H9 (cell line): Measurements from ENCODE around the gene ZMIZ1. TPM values are rescaled to one million over a fixed set of nuclear protein-coding genes. Genes with fewer than 3 reads are reported as not detected.

ENCODE experiments used
- DNase-seq: peaks from one replicate; pipeline ENCODE4 v3.0.0-alpha.2; 2017
- H2AFZ ChIP-seq: one replicate; pipeline ENCODE4 v1.6.1; 2013; ENCODE audit warnings: mild to moderate bottlenecking, low read length, control low read depth, moderate library complexity
- H2AK5ac ChIP-seq: 2 replicates; pipeline ENCODE4 v1.6.1; 2013; ENCODE audit warnings: low read length, control low read depth, mixed read lengths; ENCODE audit not compliant: insufficient read length
- H2BK120ac ChIP-seq: one replicate; pipeline ENCODE4 v1.6.1; 2013; ENCODE audit warnings: low read depth, mild to moderate bottlenecking, low read length, control low read depth, inconsistent platforms; ENCODE audit not compliant: poor library complexity, severe bottlenecking
- H2BK12ac ChIP-seq: 2 replicates; pipeline ENCODE4 v1.6.1; 2013; ENCODE audit warnings: low read length, control low read depth, mixed read lengths, low read depth; ENCODE audit not compliant: insufficient read length
- H2BK15ac ChIP-seq: 2 replicates; pipeline ENCODE4 v1.6.1; 2013; ENCODE audit warnings: low read depth, low read length, control low read depth
- H2BK20ac ChIP-seq: one replicate; pipeline ENCODE4 v1.6.1; 2013; ENCODE audit warnings: low read depth, mild to moderate bottlenecking, low read length, control low read depth, inconsistent platforms; ENCODE audit not compliant: poor library complexity, severe bottlenecking
- H2BK5ac ChIP-seq: 2 replicates; pipeline ENCODE4 v1.6.1; 2013; ENCODE audit warnings: low read length, control low read depth, mixed read lengths; ENCODE audit not compliant: insufficient read length
- H3K14ac ChIP-seq: 2 replicates; pipeline ENCODE4 v1.6.1; 2013; ENCODE audit warnings: low read length, control low read depth; ENCODE audit not compliant: insufficient read depth
- H3K18ac ChIP-seq: 2 replicates; pipeline ENCODE4 v1.6.1; 2013; ENCODE audit warnings: low read depth, mild to moderate bottlenecking, mixed read lengths, low read length, control low read depth; ENCODE audit not compliant: insufficient read length
- H3K23ac ChIP-seq: 2 replicates; pipeline ENCODE4 v1.6.1; 2013; ENCODE audit warnings: low read length, control low read depth, mixed read lengths, low read depth; ENCODE audit not compliant: insufficient read length
- H3K23me2 ChIP-seq: 2 replicates; pipeline ENCODE4 v1.6.1; 2013; ENCODE audit warnings: low read depth, mild to moderate bottlenecking, mixed read lengths, low read length, control low read depth; ENCODE audit not compliant: insufficient read length, poor library complexity, severe bottlenecking
- H3K27ac ChIP-seq: 2 replicates; pipeline ENCODE4 v1.5.1; 2013; ENCODE audit warnings: low read length, control low read depth, mixed read lengths, low read depth; ENCODE audit not compliant: insufficient read length
- H3K27me3 ChIP-seq: 2 replicates; pipeline ENCODE4 v1.6.1; 2013; ENCODE audit warnings: low read length, control low read depth, inconsistent platforms; ENCODE audit not compliant: insufficient read depth
- H3K4ac ChIP-seq: 2 replicates; pipeline ENCODE4 v1.6.1; 2013; ENCODE audit warnings: low read depth, mild to moderate bottlenecking, control low read depth, inconsistent platforms, low read length, moderate library complexity
- H3K4me1 ChIP-seq: 2 replicates; pipeline ENCODE4 v1.6.1; 2013; ENCODE audit warnings: low read length, control low read depth, inconsistent platforms; ENCODE audit not compliant: insufficient read depth
- H3K4me2 ChIP-seq: 2 replicates; pipeline ENCODE4 v1.6.1; 2013; ENCODE audit warnings: low read length, control low read depth, mixed read lengths; ENCODE audit not compliant: insufficient read length, insufficient read depth
- H3K56ac ChIP-seq: 2 replicates; pipeline ENCODE4 v1.6.1; 2013; ENCODE audit warnings: low read depth, mild to moderate bottlenecking, mixed read lengths, low read length, control low read depth; ENCODE audit not compliant: insufficient read length
- H3K79me1 ChIP-seq: 2 replicates; pipeline ENCODE4 v1.6.1; 2013; ENCODE audit warnings: low read depth, mild to moderate bottlenecking, moderate library complexity, low read length, control low read depth, inconsistent platforms; ENCODE audit not compliant: insufficient read depth, poor library complexity, severe bottlenecking
- H3K79me2 ChIP-seq: 2 replicates; pipeline ENCODE4 v1.6.1; 2013; ENCODE audit warnings: low read length, control low read depth, inconsistent platforms; ENCODE audit not compliant: insufficient read depth
- H3K9ac ChIP-seq: 2 replicates; pipeline ENCODE4 v1.6.1; 2013; ENCODE audit warnings: low read length, control low read depth, mixed read lengths; ENCODE audit not compliant: insufficient read length; ENCODE audit errors: extremely low read depth
- H3K9me3 ChIP-seq: one replicate; pipeline ENCODE4 v1.6.1; 2013; ENCODE audit warnings: low read depth, low read length, inconsistent platforms; ENCODE audit not compliant: control insufficient read depth
- H3T11ph ChIP-seq: one replicate; pipeline ENCODE4 v1.6.1; 2013; ENCODE audit warnings: mild to moderate bottlenecking, low read length, control low read depth, inconsistent platforms
- H4K20me1 ChIP-seq: one replicate; pipeline ENCODE4 v1.6.1; 2013; ENCODE audit not compliant: control insufficient read depth, insufficient read length, insufficient read depth
- H4K5ac ChIP-seq: 2 replicates; pipeline ENCODE4 v1.6.1; 2013; ENCODE audit warnings: low read depth, mild to moderate bottlenecking, mixed read lengths, low read length, control low read depth; ENCODE audit not compliant: insufficient read length
- H4K8ac ChIP-seq: replicated peaks from 2 replicates; pipeline ENCODE4 v1.6.1; 2013; ENCODE audit warnings: low read length, control low read depth, mixed read lengths, low read depth; ENCODE audit not compliant: insufficient read length
- H4K91ac ChIP-seq: 2 replicates; pipeline ENCODE4 v1.6.1; 2013; ENCODE audit warnings: low read depth, mild to moderate bottlenecking, moderate library complexity, mixed read lengths, low read length, control low read depth; ENCODE audit not compliant: insufficient read length
- H3K27ac Mint-ChIP-seq, 3 experiments: 2 replicates in 2 of 3; 3 replicates in 1 of 3; pipeline ENCODE4 v1.8.0; 2020 to 2021; ENCODE audit warnings: mixed read lengths in 3 of 3, mild to moderate bottlenecking in 1 of 3, moderate library complexity in 1 of 3
- H3K27me3 Mint-ChIP-seq: 2 replicates; pipeline ENCODE4 v1.8.0; 2021; ENCODE audit warnings: low read depth, mild to moderate bottlenecking, moderate library complexity, mixed read lengths
- H3K36me3 Mint-ChIP-seq, 3 experiments: 2 replicates in 2 of 3; 3 replicates in 1 of 3; pipeline ENCODE4 v1.8.0; 2020 to 2021; ENCODE audit warnings: low read depth in 3 of 3, mixed read lengths in 3 of 3; ENCODE audit not compliant: insufficient read depth in 1 of 3
- H3K4me1 Mint-ChIP-seq, 2 experiments: 2 replicates each; pipeline ENCODE4 v1.8.0; 2020; ENCODE audit warnings: mixed read lengths in 2 of 2
- H3K4me3 Mint-ChIP-seq, 2 experiments: 2 replicates in 1 of 2; 3 replicates in 1 of 2; pipeline ENCODE4 v1.8.0; 2020 to 2021; ENCODE audit warnings: mild to moderate bottlenecking in 2 of 2, mixed read lengths in 2 of 2, moderate library complexity in 1 of 2
- H3K9me3 Mint-ChIP-seq, 2 experiments: 2 replicates in 1 of 2; 3 replicates in 1 of 2; pipeline ENCODE4 v1.8.0; 2020; ENCODE audit warnings: mild to moderate bottlenecking in 2 of 2, mixed read lengths in 2 of 2, moderate library complexity in 1 of 2
- WGBS: extraction: QIAGEN DNeasy Blood & Tissue Kit; methylation state at CpG from one replicate; pipeline ENCODE4 v1.1.7; 2013; ENCODE audit warnings: missing lambda C conversion rate, low lambda C conversion rate, mixed read lengths; ENCODE audit not compliant: insufficient read length; ENCODE audit errors: extremely low coverage; 5-methylcytosine and 5-hydroxymethylcytosine counted together
- total RNA-seq: library from RNA; stranded (reverse); gene quantifications from 2 replicates; pipeline ENCODE4 v1.2.1, GENCODE V29; 2021
- TF ChIP-seq, protein P1 (sequence below): fragments of 200-600 bp; sonication (generic); conservative IDR thresholded peaks from 3 replicates; pipeline ENCODE4 v1.8.0; 2021; ENCODE audit warnings: antibody characterized with exemption, mild to moderate bottlenecking

Gene ZMIZ1
- total RNA-seq, 1 experiment from 2014 or later: 36.9 TPM

DNA sequence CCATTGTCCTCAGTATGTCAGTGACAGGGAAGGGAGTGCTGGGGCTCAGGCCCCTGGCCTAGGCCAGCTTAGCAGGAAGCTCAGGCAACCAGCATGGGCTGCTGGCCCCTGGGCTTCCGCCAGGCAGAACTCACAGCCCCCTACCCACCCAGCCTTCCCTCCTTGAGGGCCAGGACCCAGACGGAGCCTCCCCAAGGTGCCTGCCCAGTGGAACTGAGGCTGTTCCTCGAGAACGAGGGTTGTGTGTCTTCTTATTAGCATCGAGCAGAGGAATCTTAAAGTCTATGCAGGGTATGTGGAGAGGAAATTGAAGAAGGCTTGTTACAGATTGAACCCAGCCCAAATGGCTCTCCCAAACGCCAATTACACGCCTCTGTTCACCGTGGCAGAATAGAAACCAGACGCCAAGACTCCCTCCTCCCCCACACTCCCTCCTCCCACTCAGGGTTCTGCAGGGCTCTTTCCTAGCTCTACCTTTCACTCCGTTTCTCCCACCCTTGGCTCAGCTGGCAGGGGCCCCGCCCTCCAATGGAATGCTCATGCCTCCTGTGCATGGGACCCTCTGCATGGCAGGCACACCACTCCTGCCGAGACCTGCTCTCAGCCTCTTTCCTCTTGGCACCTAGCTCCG lies 134.4 kb downstream of the ZMIZ1 start:
- H3K14ac ChIP-seq: no peak overlapping the region
- H3K4ac ChIP-seq: no peak overlapping the region
- H3K23ac ChIP-seq: no peak overlapping the region
- H3K4me1 ChIP-seq: no peaks in the 10 kb centered on the region
- H2BK5ac ChIP-seq: no peak overlapping the region
- H3K79me2 ChIP-seq: no peaks in the 10 kb centered on the region
- H3K56ac ChIP-seq: no peak overlapping the region
- no peak overlapping the region for H3K9ac ChIP-seq
- Mint-ChIP-seq H3K9me3 (no peaks in the 10 kb centered on the region), H3K36me3 (peaks cover 7 to 23% (median 13%) of the 10 kb centered on the region in 3 experiments; a peak in 6 of 7 replicates), H3K27me3 (no peaks in the 10 kb centered on the region), H3K4me1 (peaks cover 0 to 4% of the 10 kb centered on the region in 2 experiments; a peak in 1 of 4 replicates), H3K27ac (peak overlapping the region in 1 of 3 experiments; percentile 91; a peak in 1 of 7 replicates), H3K4me3 (no peak overlapping the region)
- H3K4me2 ChIP-seq: no peak overlapping the region
- no peaks in the 10 kb centered on the region for H3K27me3 ChIP-seq
- H3K27ac ChIP-seq: no peak overlapping the region
- H3K79me1 ChIP-seq: no peaks in the 10 kb centered on the region
- no peak overlapping the region for H4K91ac ChIP-seq
- no peak overlapping the region for H2BK15ac ChIP-seq
- no peak overlapping the region for H4K8ac ChIP-seq
- no CpG with 5 or more reads among the region's 13 CpGs for WGBS
- no peak overlapping the region for H3T11ph ChIP-seq
- TF ChIP-seq, protein P1, sequence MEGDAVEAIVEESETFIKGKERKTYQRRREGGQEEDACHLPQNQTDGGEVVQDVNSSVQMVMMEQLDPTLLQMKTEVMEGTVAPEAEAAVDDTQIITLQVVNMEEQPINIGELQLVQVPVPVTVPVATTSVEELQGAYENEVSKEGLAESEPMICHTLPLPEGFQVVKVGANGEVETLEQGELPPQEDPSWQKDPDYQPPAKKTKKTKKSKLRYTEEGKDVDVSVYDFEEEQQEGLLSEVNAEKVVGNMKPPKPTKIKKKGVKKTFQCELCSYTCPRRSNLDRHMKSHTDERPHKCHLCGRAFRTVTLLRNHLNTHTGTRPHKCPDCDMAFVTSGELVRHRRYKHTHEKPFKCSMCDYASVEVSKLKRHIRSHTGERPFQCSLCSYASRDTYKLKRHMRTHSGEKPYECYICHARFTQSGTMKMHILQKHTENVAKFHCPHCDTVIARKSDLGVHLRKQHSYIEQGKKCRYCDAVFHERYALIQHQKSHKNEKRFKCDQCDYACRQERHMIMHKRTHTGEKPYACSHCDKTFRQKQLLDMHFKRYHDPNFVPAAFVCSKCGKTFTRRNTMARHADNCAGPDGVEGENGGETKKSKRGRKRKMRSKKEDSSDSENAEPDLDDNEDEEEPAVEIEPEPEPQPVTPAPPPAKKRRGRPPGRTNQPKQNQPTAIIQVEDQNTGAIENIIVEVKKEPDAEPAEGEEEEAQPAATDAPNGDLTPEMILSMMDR: no peak
- H4K5ac ChIP-seq: no peak overlapping the region
- no peaks in the 10 kb centered on the region for H3K9me3 ChIP-seq
- H4K20me1 ChIP-seq: no peaks in the 10 kb centered on the region
- no peak overlapping the region for H2AFZ ChIP-seq
- no peak overlapping the region for H3K18ac ChIP-seq
- no peaks in the 10 kb centered on the region for H3K23me2 ChIP-seq
- no peak overlapping the region for H2BK20ac ChIP-seq
- H2AK5ac ChIP-seq: no peak overlapping the region
- no peak overlapping the region for H2BK120ac ChIP-seq
- H2BK12ac ChIP-seq: no peak overlapping the region
- DNase-seq: no peak
